GM13977 (cell line): Measurements from ENCODE around the gene ACSL1.
"Not testable (repeated sequence)": the region's sequence is repeated elsewhere in the genome, so short reads cannot be mapped to it uniquely, and the experiment has no call there.

Source experiments
- DNase-seq: peaks from one replicate; pipeline ENCODE4 v3.0.0; 2012; ENCODE audit warnings: low spot score
- in situ Hi-C: fragments of 300-500 bp; cut with MboI; formaldehyde crosslinking; loops from one replicate; pipeline ENCODE4 v1.12.0; 2022; ENCODE audit warnings: low sequenced_read_pairs, low pct_unique_long_range_greater_than_20kb, mixed read lengths, inconsistent platforms; ENCODE audit not compliant: unreplicated experiment
- TF ChIP-seq, protein P1 (sequence below): IDR thresholded peaks from 2 replicates; pipeline ENCODE4 v1.5.1; 2012; ENCODE audit warnings: mild to moderate bottlenecking, control low read depth; ENCODE audit not compliant: insufficient read depth; ENCODE audit errors: extremely low read depth, missing control alignments

The ACSL1 gene

DNA sequence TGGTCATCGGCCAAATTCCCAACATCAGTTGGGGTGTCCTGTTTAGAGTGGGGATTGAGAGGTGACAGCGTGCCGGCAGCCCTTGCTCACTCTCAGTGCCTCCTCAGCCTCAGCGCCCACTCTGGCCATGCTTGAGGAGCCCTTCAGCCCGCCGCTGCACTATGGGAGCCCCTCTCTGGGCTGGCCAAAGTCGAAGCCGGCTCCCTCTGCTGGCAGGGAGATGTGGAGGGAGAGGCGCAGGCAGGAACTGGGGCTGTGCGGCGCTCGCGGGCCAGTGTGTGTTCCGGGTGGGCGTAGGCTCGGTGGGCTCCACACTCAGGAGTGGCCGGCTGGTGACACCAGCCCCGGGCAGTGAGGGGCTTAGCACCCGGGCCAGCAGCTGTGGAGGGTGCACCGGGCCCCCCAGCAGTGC lies 84.8 kb downstream of the ACSL1 start:
- in situ Hi-C loops = no loop called here
- no peak for DNase-seq
- TF ChIP-seq, protein P1, sequence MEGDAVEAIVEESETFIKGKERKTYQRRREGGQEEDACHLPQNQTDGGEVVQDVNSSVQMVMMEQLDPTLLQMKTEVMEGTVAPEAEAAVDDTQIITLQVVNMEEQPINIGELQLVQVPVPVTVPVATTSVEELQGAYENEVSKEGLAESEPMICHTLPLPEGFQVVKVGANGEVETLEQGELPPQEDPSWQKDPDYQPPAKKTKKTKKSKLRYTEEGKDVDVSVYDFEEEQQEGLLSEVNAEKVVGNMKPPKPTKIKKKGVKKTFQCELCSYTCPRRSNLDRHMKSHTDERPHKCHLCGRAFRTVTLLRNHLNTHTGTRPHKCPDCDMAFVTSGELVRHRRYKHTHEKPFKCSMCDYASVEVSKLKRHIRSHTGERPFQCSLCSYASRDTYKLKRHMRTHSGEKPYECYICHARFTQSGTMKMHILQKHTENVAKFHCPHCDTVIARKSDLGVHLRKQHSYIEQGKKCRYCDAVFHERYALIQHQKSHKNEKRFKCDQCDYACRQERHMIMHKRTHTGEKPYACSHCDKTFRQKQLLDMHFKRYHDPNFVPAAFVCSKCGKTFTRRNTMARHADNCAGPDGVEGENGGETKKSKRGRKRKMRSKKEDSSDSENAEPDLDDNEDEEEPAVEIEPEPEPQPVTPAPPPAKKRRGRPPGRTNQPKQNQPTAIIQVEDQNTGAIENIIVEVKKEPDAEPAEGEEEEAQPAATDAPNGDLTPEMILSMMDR = peak; percentile 5

DNA sequence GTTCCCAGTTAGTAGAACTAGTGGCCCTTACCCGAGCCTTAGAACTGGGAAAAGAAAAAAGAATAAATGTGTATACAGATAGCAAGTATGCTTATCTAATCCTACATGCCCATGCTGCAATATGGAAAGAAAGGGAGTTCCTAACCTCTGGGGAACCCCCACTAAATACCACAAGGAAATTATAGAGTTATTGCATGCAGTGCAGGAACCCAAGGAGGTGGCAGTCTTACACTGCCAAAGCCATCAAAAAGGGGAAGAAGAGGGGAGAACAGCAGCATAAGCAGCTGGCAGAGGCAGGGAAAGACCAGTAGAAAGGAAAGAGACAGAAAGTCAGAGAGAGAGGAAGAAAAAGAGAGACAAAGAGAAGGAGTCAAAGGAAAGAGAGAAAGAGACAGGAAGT lies 86.2 kb downstream of the ACSL1 start:
- DNase-seq, in situ Hi-C loops: not testable (repeated sequence)

DNA sequence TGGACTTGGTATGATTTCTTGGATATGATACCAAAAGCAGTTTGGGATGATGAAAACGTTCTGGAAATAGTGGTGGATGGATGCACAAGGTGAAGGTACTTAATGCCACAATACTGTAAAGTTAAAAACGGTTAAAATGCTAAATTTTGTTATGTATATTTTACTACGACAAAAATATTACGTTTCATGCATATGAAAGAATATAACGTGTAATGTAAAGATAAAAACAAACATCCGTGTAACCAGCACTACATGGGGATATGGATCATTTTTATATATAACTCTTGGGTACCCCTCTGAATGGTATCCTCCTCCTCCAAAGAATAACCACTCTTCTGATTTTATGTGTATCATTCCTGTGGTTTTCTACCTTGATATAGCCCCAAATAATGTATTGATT lies 91.0 kb downstream of the ACSL1 start:
- DNase-seq = no peak
- in situ Hi-C loops = no loop called here
- TF ChIP-seq, protein P1 = no peak

DNA sequence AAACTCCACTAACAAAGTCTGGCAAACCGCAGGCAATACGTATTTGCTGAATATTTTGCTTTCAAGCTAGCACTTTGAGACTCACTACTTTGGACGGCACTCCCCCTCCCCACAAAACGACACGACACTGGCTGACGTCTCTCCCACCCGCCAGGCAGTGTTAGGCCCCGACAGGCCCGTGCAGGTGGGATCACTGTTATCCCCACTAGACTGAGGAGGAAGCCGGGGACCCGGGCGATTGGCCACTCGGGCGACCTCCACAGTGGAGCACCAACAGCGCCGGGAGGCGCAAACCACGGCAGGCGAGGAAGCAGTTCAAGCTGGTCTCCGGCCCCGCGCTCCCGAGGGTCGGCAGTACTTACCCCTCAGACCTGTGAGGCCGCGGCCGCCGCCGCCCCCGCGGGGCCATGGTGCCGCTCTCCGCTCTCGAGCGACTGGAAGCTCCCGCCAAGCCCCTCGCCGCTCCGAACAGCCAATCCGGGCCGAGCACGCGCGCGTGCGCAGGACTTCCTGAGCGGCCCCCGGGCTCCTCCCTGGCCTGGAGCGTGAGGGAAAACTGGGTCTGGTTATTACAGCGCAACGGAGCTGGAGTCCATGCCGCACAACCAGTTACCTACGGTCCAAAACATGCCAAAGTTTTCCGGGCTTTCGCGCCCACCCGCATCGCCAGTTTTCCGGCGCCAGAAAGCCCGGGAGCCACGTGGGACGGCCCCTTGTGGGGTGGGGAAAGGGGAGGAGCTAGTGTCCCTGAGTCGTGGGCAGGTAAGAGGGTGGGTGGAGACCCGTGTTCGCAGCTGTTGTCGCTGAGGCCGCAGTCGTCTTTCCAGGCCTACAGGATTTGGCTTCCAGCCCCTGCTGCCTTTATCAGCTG lies 91.9 kb downstream of the ACSL1 start, which contains the start of gene CENPU:
Gene CENPU, minus strand, starts transcription at position 443 of the 871 bp plus-strand sequence. Its CDS starts 34 bp downstream, at position 409.
- TF ChIP-seq, protein P1 = no peak
- DNase-seq = peak; percentile 99
- in situ Hi-C loops = no loop called here

DNA sequence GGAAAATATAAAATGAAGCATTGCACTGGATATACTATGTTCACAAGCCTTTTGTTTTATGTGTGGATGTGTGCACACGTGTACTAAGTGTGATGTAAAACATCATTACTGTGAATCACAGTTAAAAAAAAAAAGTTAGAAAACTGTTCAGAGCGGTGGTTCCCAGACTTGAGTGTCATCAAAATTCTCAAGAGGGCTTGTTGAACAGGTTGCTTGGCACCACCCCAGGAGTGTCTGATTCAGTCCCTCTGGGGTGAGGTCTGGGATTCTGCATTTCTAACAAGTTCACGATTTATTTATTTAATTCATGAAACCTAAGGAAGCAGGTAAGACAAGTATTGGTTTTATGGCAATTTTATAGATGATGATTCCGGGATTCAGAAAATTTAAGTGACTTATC lies 93.6 kb downstream of the ACSL1 start:
- TF ChIP-seq, protein P1 = no peak
- DNase-seq = no peak
- in situ Hi-C loops = no loop called here

DNA sequence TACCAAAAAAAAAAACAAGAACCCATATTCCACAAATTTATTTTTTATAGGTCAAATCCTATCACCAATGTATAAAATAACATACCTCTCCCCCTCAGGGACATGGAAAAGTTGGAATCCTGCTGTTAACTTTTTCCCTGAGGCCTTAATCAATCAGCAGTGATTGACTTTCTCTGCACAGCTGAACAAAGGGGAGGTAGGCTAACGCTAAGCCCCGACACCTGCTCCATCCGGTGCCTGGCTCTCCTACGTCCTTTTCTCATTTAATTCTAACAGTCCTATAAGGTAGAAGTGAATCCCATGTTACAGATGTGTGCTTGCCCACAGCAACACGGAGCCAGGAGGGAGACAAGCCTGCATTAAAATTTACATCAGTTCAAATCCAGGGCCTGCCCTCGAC lies 94.7 kb downstream of the ACSL1 start:
- in situ Hi-C loops = no loop called here
- TF ChIP-seq, protein P1 = no peak
- no peak for DNase-seq

DNA sequence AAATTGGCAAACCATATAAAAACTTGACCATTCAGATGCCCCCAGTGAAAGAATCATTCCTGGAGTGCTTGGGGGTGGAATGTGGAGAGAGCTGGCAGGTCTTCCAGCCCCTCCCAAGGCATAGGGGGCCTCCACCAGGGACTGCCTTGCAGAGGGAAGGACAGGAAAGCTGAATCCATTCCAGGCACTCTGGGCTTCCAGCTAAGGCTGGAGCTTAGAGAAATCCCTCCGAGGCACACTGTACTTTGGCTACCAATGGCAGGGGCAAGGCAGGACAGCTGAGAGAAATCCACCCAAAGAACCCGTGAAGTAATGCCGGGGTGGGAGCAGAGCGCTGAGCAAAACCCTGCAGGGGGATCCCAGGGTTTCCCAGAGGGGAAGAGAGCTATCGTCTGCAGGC lies 95.8 kb downstream of the ACSL1 start:
- in situ Hi-C loops = no loop called here
- TF ChIP-seq, protein P1 = no peak
- no peak for DNase-seq
